Regular cardiac myocyte (primary cell): Measurements from ENCODE around the gene MGLL. TPM values are rescaled to one million over a fixed set of nuclear protein-coding genes. Genes with fewer than 3 reads are reported as not detected.

Source experiments
- total RNA-seq: library from RNA; depleted of rRNA; stranded (reverse); fragments of >200 nt; gene quantifications from 2 replicates; pipeline ENCODE4 v1.2.3, GENCODE V29; 2014

The MGLL gene
- 46.6 and 55.2 TPM in 2 replicates for total RNA-seq

DNA sequence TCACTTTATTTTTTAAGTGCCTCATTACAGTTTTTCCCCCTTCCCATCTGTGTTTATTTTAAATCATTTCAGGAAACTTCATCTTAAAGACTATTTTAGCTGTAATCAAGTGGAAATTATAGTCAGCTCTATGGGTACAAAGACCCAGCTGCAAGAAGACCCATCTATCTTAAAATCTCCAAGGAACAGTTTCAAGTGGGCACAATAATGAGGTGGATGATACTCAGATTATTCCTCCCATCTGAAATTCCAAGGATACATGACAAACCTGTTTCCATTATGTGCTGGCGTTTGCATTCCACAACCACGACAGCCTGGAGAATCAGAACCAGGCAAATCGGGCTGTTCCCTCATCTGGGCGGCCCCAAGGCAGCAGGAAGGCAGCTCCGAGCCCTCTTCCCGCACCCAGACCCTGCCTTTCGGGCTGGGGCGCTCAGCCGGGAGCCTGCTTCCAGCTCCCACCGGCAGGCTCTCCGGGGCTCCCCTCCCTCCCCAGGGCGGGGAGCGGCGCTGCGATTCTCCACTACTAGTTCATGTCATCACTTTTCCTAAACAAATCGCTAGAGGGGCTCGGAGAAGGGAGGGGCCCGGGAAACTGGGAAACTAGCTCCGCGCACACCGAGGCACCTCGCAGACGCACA lies at the start of gene MGLL:
MGLL (minus strand) TSS at position 475 of the 641 bp plus-strand sequence; CDS start at position 278, 197 bp downstream.

DNA sequence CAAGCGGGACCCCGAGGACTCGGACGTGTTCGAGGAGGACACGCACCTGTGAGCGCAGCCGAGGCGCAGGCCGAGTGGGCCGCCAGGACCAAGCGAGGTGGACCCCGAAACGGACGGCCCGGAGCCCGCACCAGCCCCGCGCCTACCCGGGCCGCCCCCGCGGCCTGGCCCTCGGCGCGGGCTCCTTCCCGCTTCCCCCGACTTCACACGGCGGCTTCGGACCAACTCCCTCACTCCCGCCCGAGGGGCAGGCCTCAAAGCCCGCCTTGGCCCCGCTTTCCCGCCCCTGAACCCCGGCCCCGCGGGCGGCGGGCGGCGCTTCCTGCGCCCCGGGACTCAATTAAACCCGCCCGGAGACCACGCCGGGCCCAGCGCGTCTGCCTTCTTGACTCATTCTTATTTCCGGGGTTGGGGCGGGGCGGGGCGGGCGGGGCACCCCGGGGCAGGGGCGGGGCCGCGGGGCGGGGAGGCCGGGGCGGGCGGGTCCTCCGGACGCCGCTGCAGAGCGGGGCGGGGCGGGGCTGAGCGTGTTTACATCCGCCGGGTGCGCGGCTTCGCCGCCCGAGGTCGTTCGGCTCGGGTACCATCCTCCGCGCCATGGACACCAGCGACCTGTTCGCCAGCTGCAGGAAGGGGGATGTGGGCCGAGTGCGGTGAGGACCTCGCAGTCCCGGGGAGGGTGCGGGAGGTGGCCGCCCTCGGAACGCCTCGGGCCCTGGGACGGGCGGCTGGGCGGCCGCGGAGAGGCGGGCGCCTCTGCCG lies 149.7 kb downstream of the MGLL start, which contains the start of gene ABTB1:
ABTB1 (plus strand) TSS at position 524 of the 762 bp plus-strand sequence; CDS start at position 598, 74 bp downstream.

Other genes starting within 250 kb of the MGLL start
- 35.7 and 60.0 TPM in 2 replicates for gene TPRA1, start 231.8 kb downstream of the MGLL start, total RNA-seq
- 25.7 and 112 TPM in 2 replicates for gene MCM2, start 224.1 kb downstream of the MGLL start, total RNA-seq
- gene PODXL2, start 193.3 kb downstream of the MGLL start, total RNA-seq, result 2.5 and 6.8 TPM in 2 replicates
- 9.2 and 16.6 TPM in 2 replicates for gene ABTB1, start 149.6 kb downstream of the MGLL start, total RNA-seq
- gene KBTBD12, start 92.7 kb upstream of the MGLL start, total RNA-seq, result not detected in 2 replicates
- 339 and 415 TPM in 2 replicates for gene SEC61A1, start 229.9 kb upstream of the MGLL start, total RNA-seq